ENCODE data around the gene FICD. TPM values are rescaled to one million over a fixed set of nuclear protein-coding genes. Genes with fewer than 3 reads are reported as not detected.

Gene FICD
- total RNA-seq, 4 donors from 2014 or later = 1.1 to 9.6 (median 6.2) TPM

DNA sequence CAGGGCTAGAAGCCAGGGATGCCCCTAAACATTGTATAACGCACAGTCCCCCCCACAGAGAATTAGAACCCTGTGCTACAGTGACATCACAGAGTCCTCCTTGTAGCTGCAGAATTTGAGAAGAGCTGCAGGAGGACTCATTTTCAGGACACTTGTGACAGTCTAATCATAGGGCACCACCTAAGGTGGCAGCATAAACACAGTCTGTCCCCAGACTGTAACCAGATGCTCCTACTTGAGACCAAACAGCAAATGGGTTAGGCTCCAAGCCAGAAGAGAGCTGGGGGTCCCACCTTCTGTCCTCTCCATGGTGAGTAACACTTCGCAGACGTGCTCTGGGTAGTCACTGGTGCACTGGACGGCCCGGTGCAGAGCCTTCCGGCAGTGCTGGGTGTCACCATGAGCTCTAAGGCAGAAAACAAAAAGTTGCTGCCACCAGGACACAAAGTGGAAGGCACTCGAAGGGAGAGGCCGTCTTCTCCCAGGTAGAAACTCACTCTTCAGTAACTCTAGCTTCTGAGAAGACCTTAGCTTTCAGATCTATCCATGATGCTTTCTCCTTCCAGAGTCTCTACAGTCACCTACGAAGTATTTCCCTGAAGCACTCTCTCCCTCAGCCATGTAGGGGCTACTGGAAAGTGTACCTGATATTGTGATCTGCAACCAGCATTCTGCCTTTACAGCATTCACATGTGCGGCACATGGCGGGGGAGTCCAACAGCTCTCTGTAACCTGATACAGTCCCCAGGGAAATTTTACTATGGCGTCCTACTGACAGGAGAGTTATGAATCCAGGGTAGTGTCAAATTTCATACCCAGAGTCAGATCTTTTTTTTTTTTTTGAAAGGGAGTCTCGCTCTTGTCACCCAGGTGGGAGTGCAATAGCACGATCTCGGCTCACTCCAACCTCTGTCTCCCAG is 17.1 kb downstream of the FICD start:
- in situ Hi-C loops (cut with MboI; ENCODE audit: low pct_ligation_motif_present in 1 of 4, low pct_unique_long_range_greater_than_20kb in 1 of 4, low sequenced_read_pairs in 3 of 4) (no loop called here), intact Hi-C loops (cut with DNase I; ENCODE audit: low total_unique reads) (no loop called here)
- H3K27ac ChIP-seq = no peak overlapping the region
- H3K4me1 ChIP-seq = no peaks in the 10 kb centered on the region
- no peaks in the 10 kb centered on the region for H3K27me3 ChIP-seq
- 93 to 97% methylated on average over 3 to 15 of the region's 15 CpGs for WGBS, 2 donors (ENCODE audit: low coverage in 1 of 2)
- no peak overlapping the region for H3K4me3 ChIP-seq
- no peaks in the 10 kb centered on the region for H3K9me3 ChIP-seq
- no peak for TF ChIP-seq POLR2A (IDR thresholded peaks at IDR 0.05)
- TF ChIP-seq, protein P1, sequence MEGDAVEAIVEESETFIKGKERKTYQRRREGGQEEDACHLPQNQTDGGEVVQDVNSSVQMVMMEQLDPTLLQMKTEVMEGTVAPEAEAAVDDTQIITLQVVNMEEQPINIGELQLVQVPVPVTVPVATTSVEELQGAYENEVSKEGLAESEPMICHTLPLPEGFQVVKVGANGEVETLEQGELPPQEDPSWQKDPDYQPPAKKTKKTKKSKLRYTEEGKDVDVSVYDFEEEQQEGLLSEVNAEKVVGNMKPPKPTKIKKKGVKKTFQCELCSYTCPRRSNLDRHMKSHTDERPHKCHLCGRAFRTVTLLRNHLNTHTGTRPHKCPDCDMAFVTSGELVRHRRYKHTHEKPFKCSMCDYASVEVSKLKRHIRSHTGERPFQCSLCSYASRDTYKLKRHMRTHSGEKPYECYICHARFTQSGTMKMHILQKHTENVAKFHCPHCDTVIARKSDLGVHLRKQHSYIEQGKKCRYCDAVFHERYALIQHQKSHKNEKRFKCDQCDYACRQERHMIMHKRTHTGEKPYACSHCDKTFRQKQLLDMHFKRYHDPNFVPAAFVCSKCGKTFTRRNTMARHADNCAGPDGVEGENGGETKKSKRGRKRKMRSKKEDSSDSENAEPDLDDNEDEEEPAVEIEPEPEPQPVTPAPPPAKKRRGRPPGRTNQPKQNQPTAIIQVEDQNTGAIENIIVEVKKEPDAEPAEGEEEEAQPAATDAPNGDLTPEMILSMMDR (IDR thresholded peaks at IDR 0.05) = no peak
- no peak for TF ChIP-seq EP300 (IDR thresholded peaks at IDR 0.05; ENCODE audit: low read depth)
- TF ChIP-seq POLR2AphosphoS5 (IDR thresholded peaks at IDR 0.05) = no peak
- DNase-seq = no peak
- H3K36me3 ChIP-seq = peaks cover 0 to 91% (median 38%) of the 10 kb centered on the region in 4 donors

DNA sequence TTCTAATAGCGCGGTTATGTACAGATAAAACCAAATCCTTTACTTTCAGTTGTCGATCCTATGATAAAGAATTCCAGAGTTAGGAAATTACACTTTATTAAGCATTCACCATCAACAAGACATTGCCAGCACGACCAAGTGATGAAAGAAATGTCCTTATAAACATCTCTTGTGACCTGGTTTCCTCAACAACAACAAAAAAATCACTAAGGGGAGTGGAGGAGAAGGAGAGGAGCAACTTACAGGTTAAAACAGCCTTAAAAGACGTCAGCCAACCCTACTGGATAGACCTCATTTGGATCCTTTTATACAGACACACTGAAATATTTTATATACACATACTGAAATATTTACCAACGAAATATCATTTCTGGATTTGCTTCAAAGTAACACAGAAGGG is 23.1 kb downstream of the FICD start:
- Histone ChIP-seq H3K36me3 (peaks cover 0 to 54% (median 23%) of the 10 kb centered on the region in 4 donors), H3K27me3 (no peaks in the 10 kb centered on the region), H3K4me1 (no peaks in the 10 kb centered on the region), H3K4me3 (no peak overlapping the region), H3K9me3 (no peaks in the 10 kb centered on the region), H3K27ac (no peak overlapping the region)
- DNase-seq = no peak
- intact Hi-C loops (cut with DNase I; ENCODE audit: low total_unique reads) = no loop called here
- WGBS, 2 donors (ENCODE audit: low coverage in 1 of 2) = 78 to 90% methylated on average over 3 to 6 of the region's 6 CpGs
- in situ Hi-C loops (cut with MboI; ENCODE audit: low pct_ligation_motif_present in 1 of 4, low pct_unique_long_range_greater_than_20kb in 1 of 4, low sequenced_read_pairs in 3 of 4) = no loop called here
- TF ChIP-seq POLR2AphosphoS5 (IDR thresholded peaks at IDR 0.05) (no peak), POLR2A (IDR thresholded peaks at IDR 0.05) (no peak)
- TF ChIP-seq, protein P1 (IDR thresholded peaks at IDR 0.05) = no peak

DNA sequence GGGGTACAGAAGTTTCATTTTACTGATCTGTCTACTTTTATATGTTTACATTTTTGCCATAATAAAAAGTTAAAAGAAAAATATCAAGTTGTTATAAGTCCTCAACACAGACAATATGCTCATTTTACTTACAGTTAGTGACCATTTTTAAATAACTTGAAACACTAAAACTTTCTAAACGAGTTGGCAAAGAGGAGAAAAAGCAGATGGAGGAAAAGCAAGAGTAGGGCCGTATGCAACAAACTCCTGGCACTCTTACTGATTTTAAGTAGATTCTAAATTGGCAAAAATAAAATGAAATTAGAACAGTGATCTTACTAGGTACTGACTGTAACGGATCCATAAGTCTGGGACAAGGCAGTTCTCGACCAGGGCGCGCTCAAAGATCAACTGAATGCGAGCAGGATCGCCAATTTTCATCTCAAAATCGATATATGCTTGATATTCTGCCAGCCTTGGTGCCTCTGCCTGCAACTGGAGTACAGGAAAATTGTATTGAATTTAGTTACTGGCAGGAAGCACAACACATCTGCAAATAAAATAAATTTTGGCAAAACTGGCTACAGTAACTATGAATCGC is 23.6 kb downstream of the FICD start:
- H3K4me1 ChIP-seq = no peaks in the 10 kb centered on the region
- H3K27ac ChIP-seq = no peak overlapping the region
- WGBS, 2 donors (ENCODE audit: low coverage in 1 of 2) = 88 to 91% methylated on average over 10 of the region's 10 CpGs
- DNase-seq = no peak
- H3K27me3 ChIP-seq = no peaks in the 10 kb centered on the region
- no peak overlapping the region for H3K4me3 ChIP-seq
- H3K9me3 ChIP-seq = no peaks in the 10 kb centered on the region
- intact Hi-C loops (cut with DNase I; ENCODE audit: low total_unique reads) (no loop called here), in situ Hi-C loops (cut with MboI; ENCODE audit: low pct_ligation_motif_present in 1 of 4, low pct_unique_long_range_greater_than_20kb in 1 of 4, low sequenced_read_pairs in 3 of 4) (no loop called here)
- TF ChIP-seq, protein P1 (IDR thresholded peaks at IDR 0.05) = no peak
- TF ChIP-seq POLR2AphosphoS5 (IDR thresholded peaks at IDR 0.05) (no peak), POLR2A (IDR thresholded peaks at IDR 0.05) (no peak), EP300 (IDR thresholded peaks at IDR 0.05; ENCODE audit: low read depth) (no peak)
- H3K36me3 ChIP-seq = peaks cover 0 to 50% (median 25%) of the 10 kb centered on the region in 4 donors

DNA sequence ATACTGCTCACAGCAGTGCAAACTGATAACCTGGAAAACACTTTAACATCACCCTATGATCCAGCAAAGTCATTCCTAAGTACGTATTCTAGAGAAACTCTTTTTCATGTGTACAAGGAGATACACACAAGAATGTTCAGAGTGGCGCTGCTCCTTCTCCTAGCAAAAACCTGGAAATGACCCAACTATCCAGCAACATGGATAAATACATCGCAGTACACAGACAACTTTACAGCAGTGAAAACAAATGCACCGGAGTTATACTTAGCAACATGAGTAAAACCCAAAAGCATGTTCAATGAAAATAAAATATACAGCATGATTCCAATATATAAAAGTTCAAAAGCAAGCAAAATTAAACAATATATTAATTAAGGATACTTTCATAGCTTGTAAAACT is 27.2 kb downstream of the FICD start:
- peaks cover 0 to 48% (median 20%) of the 10 kb centered on the region in 4 donors for H3K36me3 ChIP-seq

More for the DNA sequence above, 27.2 kb downstream of the FICD start:
- intact Hi-C loops (cut with DNase I; ENCODE audit: low total_unique reads) = no loop called here
- Histone ChIP-seq H3K4me3 (no peak overlapping the region), H3K4me1 (no peaks in the 10 kb centered on the region), H3K9me3 (no peaks in the 10 kb centered on the region), H3K27ac (no peak overlapping the region), H3K27me3 (no peaks in the 10 kb centered on the region)
- in situ Hi-C loops (cut with MboI; ENCODE audit: low pct_ligation_motif_present in 1 of 4, low pct_unique_long_range_greater_than_20kb in 1 of 4, low sequenced_read_pairs in 3 of 4) = no loop called here
- DNase-seq = no peak
- 71 to 80% methylated on average over 4 of the region's 4 CpGs for WGBS, 2 donors (ENCODE audit: low coverage in 1 of 2)
- TF ChIP-seq, protein P1 (IDR thresholded peaks at IDR 0.05) = no peak
- TF ChIP-seq EP300 (IDR thresholded peaks at IDR 0.05; ENCODE audit: low read depth) (no peak), POLR2A (IDR thresholded peaks at IDR 0.05) (no peak)
